Ureter (tissue), 1 donor: Measurements from ENCODE around the gene CSDE1. TPM values are rescaled to one million over a fixed set of nuclear protein-coding genes. Genes with fewer than 3 reads are reported as not detected.

ENCODE experiments used
- DNase-seq: peaks from one replicate; pipeline ENCODE4 v3.0.0-alpha.2; 2020; ENCODE audit warnings: low spot score
- total RNA-seq: library from RNA; stranded (reverse); gene quantifications from one replicate; pipeline ENCODE4 v1.2.4, GENCODE V29; 2023
- donor health status: DM: yes; HTN: yes; CAD: no.

Gene CSDE1
- total RNA-seq, 1 donor from 2014 or later = 612 TPM

- DNase-seq = no peak
Measured at GRCh38 chr1:114702737-114703136, 55.0 kb downstream of the CSDE1 start.

- DNase-seq = no peak
Measured at GRCh38 chr1:114701931-114702330, 55.9 kb downstream of the CSDE1 start.

- DNase-seq = no peak
Measured at GRCh38 chr1:114700036-114700600, 57.7 kb downstream of the CSDE1 start.

GRCh38 chr1:114696810-114697209 lies 61.0 kb downstream of the CSDE1 start:
- DNase-seq = no peak

- DNase-seq = no peak
Measured at GRCh38 chr1:114695430-114696058, 62.2 kb downstream of the CSDE1 start, which contains the start of gene AMPD1. AMPD1 (minus strand) TSS chr1:114695546; CDS start chr1:114695471, 75 bp downstream.

GRCh38 chr1:114694540-114695310 lies 63.1 kb downstream of the CSDE1 start:
- no peak for DNase-seq

- DNase-seq = no peak
Measured at GRCh38 chr1:114692947-114693346, 64.8 kb downstream of the CSDE1 start.

- no peak for DNase-seq
Measured at GRCh38 chr1:114691061-114691460, 66.7 kb downstream of the CSDE1 start.

GRCh38 chr1:114690148-114690547 lies 67.6 kb downstream of the CSDE1 start:
- DNase-seq = no peak

- no peak for DNase-seq
Measured at GRCh38 chr1:114688526-114688925, 69.3 kb downstream of the CSDE1 start.

- no peak for DNase-seq
Measured at GRCh38 chr1:114685851-114686250, 71.9 kb downstream of the CSDE1 start.

- no peak for DNase-seq
Measured at GRCh38 chr1:114677691-114678090, 80.1 kb downstream of the CSDE1 start.

- no peak for DNase-seq
Measured at GRCh38 chr1:114676115-114676514, 81.7 kb downstream of the CSDE1 start.

- DNase-seq = no peak
Measured at GRCh38 chr1:114671939-114672275, 85.9 kb downstream of the CSDE1 start.

- DNase-seq = no peak
Measured at GRCh38 chr1:114671011-114671938, 86.5 kb downstream of the CSDE1 start.

GRCh38 chr1:114670083-114671010 lies 87.4 kb downstream of the CSDE1 start:
- peak; percentile 95 for DNase-seq

GRCh38 chr1:114669562-114670082 lies 88.2 kb downstream of the CSDE1 start, which contains the start of gene DENND2C:
DENND2C (minus strand) TSS chr1:114670049; CDS start chr1:114625984, 44,065 bp downstream.
- DNase-seq = peak; percentile 43

GRCh38 chr1:114668784-114669561 lies 88.8 kb downstream of the CSDE1 start:
- peak; percentile 48 for DNase-seq

- DNase-seq = no peak
Measured at GRCh38 chr1:114668373-114668772, 89.4 kb downstream of the CSDE1 start.

- no peak for DNase-seq
Measured at GRCh38 chr1:114666954-114667353, 90.8 kb downstream of the CSDE1 start.
